HG03457 (cell line): ENCODE data around the gene RRP1.
"Not testable (repeated sequence)": the region's sequence is repeated elsewhere in the genome, so short reads cannot be mapped to it uniquely, and the experiment has no call there.

Experiments used
- ATAC-seq: cut with Tn5 transposase; IDR thresholded peaks from one replicate; pipeline ENCODE4 v1.9.1; 2021; ENCODE audit warnings: moderate number of reproducible peaks; ENCODE audit not compliant: unreplicated experiment

Gene RRP1

GRCh38 chr21:43834146-43834905 is 44.9 kb downstream of the RRP1 start:
- ATAC-seq: no peak

DNA sequence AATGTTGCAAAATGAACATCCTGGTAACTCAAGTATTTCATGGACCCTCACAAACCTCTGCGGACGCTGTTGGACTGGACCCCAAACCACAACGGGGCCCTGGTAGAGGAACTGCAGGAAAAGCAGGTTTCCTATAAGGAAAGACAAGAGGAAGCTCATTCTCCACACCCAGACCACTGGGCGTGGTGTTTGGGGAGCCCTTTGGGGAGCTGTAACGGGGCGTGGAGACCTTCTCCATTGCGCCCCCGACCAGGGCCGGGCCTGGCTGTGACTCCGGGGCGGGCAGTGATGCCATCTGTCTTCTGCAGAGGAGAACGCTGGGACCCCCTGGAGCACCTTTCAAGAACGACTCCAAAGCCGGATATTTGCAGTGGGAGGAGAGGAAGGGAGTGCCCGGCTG is 45.7 kb downstream of the RRP1 start:
- no peak for ATAC-seq

DNA sequence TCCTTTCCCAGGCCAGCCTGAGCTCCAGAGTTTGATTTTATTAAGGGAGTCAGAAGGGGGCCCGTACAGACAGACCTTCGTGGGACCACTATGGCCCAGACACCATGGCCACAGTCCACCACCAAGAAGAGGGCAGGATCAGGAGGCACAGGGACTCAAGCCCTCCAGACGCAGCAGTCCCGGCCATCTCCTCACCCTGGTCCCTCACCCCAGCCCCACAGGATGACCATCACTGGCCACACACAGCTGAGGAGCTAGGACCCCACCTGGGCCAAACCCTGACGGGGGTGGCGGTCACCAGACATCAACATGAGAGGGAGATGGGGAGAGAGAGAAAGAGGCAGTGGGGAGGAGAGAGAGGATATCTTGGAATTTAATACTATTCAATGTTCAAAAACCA is 46.5 kb downstream of the RRP1 start:
- no peak for ATAC-seq

- ATAC-seq: no peak
Measured at GRCh38 chr21:43836616-43837015, 47.2 kb downstream of the RRP1 start.

- no peak for ATAC-seq
Measured at GRCh38 chr21:43840259-43840658, 50.9 kb downstream of the RRP1 start.

GRCh38 chr21:43842742-43843141 is 53.4 kb downstream of the RRP1 start:
- no peak for ATAC-seq

- not testable (repeated sequence) for ATAC-seq
Measured at GRCh38 chr21:43844906-43845305, 55.5 kb downstream of the RRP1 start.

DNA sequence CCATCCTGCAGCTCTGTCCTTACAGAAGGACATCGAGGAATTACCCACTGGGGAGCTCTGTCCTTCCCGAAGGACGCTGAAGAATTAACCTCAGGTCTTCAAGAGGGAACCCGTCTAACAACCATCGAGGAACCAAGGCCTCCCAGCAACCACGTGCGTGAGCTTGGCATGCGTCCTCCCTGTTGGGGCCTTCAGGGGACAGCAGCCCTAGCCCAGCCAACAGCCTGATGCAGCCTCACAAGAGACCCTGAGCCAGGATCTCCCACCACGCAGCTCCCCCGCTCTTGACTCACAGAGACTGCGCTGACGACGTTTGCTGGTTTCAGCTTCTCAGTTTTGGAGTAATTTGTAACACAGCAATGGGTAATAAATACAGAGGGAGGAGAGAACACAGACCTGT is 56.0 kb downstream of the RRP1 start:
- no peak for ATAC-seq

GRCh38 chr21:43846430-43846829 is 57.1 kb downstream of the RRP1 start:
- ATAC-seq: no peak

DNA sequence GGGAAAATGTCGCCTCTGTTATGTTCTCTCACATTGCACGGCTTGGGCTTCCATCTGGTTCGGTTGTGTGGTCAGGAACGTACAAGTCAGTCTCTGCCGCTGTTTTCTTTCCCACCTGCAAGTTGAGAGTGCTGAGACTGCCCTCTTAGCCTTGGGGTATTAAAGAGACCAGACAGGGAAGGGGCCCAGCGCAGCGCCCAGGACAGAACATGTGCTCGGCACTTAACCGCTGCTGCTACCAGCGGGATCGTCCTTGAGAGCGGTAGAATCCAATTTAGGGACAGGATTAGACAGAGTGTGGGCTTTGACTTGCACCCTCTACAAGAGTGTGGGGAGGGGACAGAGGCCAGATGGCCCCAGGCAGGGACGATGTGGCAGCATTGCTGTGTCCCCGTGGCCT is 57.9 kb downstream of the RRP1 start:
- no peak for ATAC-seq

GRCh38 chr21:43848771-43849170 is 59.4 kb downstream of the RRP1 start:
- no peak for ATAC-seq

DNA sequence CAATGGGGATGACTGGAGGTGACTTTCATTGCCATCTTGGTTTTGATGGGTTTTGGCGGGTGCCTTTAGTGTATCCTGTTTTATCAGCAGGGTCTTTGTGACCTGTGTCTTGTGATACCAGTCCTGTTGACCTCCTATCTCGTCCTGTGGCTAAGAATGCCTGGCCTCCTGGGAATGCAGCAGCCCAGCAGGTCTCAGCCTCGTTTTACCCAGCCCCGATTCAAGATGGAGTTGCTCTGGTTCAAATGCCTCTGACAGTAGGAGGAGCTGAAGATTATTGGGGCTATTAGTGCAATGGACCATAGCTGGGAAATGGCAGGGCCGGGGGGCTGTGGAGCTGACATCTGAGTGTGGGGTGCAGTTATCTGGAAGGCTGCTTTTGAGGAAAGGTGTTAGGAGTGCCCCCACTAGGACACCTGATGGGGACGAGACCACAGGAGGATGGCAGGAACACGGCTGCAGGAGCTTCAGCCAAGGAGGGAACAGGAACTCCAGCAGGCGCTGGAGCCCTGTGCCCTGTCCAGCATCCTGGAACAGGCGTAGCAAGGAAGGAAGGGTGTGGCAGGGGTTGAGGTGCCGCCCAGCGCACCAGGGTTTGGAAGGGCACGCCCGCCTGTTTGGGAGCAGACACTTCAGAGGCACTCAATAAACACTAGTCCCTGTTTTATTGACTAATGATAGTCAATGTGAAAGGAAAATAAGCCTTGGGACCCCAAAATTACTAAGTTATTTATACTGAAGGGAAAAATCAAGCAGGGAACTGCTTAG is 60.3 kb downstream of the RRP1 start:
- no peak for ATAC-seq

DNA sequence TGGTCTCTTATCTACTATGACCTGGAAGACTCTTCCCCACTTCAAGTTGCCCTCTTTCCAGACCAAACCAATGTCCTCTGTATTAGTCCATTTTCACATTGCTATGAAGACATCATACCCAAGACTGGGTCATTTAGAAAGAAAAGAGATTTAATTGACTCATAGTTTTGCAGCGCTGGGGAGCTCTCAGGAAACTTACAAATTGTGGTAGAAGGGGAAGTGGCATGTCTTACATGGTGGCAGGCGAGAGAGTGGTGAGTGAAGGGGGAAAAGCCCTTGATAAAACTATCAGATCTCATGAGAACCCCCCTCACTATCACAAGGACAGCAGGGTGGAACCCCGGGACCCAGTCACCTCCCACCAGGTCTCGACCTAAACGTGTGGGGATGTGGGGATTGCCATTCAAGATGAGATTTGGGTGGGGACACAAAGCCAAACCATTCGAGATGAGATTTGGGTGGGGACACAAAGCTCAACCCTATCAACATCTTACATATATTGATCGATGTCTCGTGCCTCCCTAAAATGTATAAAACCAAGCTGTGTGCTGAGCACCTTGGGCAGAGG is 61.4 kb downstream of the RRP1 start:
- ATAC-seq: no peak

DNA sequence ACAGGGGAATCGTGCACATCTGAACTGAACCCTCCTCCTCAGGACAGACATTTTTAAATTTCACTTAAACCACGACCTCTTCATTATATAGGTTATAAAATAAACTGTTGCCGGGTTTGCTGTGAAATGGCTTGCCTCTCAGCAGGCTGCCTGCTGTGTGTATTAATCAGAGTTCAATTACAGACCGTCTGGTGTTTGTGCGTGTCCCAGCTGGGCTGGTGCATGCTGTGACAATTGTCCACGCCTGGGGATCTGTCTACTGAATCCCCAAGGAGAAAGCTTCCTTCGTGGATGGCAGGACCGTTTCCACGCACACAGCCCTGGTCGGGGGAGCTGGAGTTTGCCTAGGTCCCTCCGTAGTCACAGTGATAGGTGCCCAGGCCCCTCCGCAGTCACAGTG is 62.2 kb downstream of the RRP1 start:
- ATAC-seq: no peak

GRCh38 chr21:43853851-43854772 is 64.7 kb downstream of the RRP1 start:
- ATAC-seq: no peak
